Tibial nerve (tissue), 3 donors: Measurements from ENCODE around the gene LANCL2.

Source experiments
- CTCF ChIP-seq, 5 experiments: fragments of 200-600 bp in 3 of 5; fragments of 450-650 bp in 2 of 5; sonication (generic) in 3 of 5; IDR thresholded peaks; one replicate each; pipeline ENCODE4 v1.5.1; 2016 to 2019; ENCODE audit warnings: antibody characterized with exemption in 5 of 5, mild to moderate bottlenecking in 3 of 5, moderate library complexity in 2 of 5
- POLR2A ChIP-seq, 2 donors: fragments of 450-650 bp; IDR thresholded peaks; one replicate each; pipeline ENCODE4 v1.6.1; 2017; ENCODE audit warnings: antibody characterized with exemption in 2 of 2, mild to moderate bottlenecking in 2 of 2, moderate library complexity in 2 of 2

GRCh38 chr7:55429835-55430499 is 64.8 kb downstream of the LANCL2 start:
- TF ChIP-seq CTCF (IDR thresholded peaks at IDR 0.05) (no peak), POLR2A (IDR thresholded peaks at IDR 0.05) (no peak)
